CD4-positive, alpha-beta T cell treated with Interleukin-6 for 4 hours (primary cell): ENCODE data around the gene CIDEB.

Source experiments
- DNase-seq: peaks from one replicate; pipeline ENCODE4 v3.0.0-alpha.2; 2020; ENCODE audit warnings: mixed read lengths

Gene CIDEB

GRCh38 chr14:24286996-24287395 lies 20.8 kb downstream of the CIDEB start:
- DNase-seq = no peak

DNA sequence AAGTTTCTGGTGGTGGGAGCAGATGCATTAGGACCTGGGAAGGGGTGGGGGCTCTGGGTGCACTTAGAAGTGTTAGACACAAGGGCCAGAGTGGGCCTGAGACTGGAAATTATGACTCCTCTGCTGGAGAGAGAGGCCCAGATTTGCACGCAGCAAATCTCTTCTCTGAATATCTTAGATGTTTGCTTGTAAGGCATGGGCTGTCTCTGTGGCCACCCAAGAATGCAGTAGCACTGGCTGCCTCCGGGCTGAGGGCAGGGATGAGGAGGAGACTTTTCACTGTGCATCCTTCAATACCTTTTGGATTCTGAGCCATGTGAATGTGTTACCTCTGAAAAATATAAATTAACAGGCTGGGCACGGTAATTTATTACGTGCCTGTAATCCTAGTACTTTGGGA lies 22.4 kb downstream of the CIDEB start:
- no peak for DNase-seq

GRCh38 chr14:24284501-24285035 lies 23.2 kb downstream of the CIDEB start:
- no peak for DNase-seq

GRCh38 chr14:24283796-24284460 lies 23.8 kb downstream of the CIDEB start:
- no peak for DNase-seq

GRCh38 chr14:24282736-24283135 lies 25.0 kb downstream of the CIDEB start:
- no peak for DNase-seq

GRCh38 chr14:24281636-24282035 lies 26.1 kb downstream of the CIDEB start:
- no peak for DNase-seq

GRCh38 chr14:24280797-24281460 lies 26.8 kb downstream of the CIDEB start:
- no peak for DNase-seq

DNA sequence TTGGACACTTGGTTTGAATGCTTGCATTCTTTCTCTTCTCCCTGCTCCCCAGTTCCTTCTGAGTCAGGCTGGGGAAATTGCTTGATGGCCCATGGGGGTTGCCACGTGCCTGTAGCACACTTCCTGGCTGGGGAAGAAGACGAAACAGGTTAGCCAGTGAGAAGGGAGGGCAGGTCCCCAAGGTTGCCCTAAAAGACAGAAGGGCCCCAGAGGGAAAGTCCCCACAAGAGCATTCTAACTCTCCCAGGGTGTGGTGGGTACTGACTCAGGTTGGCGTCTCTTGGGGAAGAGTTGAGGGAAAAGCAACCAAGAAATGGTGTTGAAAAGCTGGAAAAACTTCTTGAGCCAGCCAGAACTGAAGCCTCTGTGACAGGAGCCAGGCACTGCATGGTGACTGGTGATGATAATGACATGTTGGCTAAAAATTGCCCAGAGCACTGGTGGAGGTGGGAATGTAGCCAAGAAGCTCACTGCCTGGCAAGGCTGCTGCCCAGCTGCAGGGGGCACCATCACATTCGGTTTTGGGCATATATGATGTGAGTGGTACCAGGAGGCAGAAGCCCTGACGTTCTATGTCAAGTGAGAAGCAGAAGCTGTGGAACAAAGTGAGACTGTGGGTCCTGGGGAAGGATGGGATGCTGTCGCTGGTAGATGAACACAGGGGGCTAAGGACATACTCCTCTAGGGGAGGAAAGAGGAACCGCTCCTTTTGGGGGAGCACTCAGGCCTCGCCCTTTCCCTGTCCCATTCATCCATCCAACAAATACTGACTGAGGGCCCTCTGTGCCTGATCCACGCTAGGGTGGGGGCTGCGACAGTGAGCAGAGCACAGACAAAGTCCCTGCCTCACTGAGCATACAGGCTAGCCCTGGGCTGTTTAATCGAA lies 28.2 kb downstream of the CIDEB start:
- peak; percentile 49 for DNase-seq

GRCh38 chr14:24278424-24278823 lies 29.4 kb downstream of the CIDEB start:
- no peak for DNase-seq

DNA sequence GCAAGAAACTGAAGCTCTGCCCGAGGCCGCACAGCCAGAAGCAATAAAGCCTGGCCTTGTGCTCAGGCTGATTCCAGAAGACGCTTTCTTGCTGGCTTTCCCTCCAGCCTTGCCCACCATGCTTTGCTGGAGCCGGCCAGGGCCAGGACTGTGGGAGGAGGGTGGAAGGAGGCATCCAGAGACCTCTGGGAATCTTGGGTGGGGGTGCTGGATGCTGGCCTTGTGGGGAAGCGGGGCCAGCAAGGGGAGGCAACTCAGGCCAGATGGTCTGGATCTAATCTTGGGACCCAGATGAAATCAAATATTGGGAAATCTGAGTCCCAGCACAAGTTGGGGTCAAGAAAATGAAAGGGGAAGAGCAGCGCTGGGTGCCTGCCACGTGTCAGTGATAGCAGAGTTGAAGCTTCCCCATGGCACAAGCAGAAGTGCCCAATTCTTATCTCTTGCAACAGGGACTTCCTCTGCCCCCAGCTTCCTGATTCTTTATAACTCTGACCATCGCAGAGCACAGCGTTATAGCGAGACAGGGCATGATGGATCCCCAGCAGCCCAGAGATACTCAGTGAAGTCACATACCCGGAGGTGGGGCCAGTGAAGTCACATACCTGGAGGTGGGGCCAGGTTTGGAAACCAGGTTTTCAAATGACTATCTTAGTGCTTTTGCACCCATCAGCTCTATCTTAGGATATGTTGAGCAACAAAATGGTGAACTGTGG lies 30.0 kb downstream of the CIDEB start:
- DNase-seq = no peak

DNA sequence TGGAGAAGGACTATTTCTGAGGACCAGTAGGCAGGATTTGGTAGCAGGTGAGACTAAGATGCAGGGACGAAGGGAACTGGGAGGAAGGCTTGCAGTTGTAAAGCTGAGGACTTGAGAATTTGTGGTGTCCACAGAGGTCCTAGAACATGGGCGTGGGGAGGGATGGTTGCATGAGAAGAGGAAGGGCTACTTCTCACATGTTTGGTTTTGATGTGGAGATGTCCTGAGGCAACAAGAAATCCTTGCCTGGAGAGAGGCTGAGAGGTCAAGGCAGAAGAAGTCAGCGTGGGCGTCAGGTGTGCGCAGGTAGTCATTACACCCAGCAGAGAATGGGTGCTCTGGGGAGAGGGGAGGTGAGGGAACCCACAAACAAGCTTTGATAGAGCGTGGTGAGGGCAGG lies 30.7 kb downstream of the CIDEB start:
- DNase-seq = no peak

DNA sequence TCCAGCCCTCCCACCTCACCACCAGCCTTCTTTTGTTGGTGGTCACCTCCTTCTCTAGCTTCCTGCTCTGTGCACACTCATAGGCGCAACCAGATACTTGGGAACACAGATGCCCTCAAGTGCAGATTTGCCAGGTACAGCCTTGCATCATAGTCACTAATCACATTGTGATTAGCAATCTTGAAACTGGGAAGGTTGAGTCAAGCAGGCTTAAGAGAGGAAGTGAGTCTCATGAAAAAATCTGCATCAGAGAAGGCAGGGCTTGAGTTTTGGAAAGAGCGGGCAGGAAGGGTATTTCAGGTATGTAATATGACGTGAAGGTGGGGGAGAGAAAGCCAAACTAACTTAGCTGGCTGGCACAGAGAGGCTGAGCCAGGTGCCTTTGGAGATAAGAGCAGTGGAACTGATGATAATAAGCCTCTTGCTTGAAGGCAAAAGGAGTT lies 33.7 kb downstream of the CIDEB start:
- peak; percentile 51 for DNase-seq

- no peak for DNase-seq
Observed at GRCh38 chr14:24273422-24273998, 34.3 kb downstream of the CIDEB start.

DNA sequence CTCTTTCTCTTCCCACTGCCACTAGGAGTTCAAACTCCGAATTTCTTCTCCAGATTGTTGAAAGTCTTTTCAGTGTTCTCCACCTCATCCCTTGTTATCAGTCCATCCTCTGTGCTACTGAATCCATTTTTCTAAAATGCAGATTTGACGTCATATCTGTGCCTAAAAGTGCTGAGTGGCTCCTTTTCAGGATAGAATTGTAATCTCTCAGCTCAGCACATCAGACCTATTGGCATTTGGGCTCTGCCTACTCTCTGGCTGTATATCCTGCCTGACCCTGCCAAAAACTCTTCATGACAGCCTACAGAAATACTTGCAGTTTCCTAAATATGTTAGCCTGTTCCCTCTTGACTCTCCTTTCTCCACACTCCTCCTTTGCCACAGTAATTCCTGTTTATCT lies 35.3 kb downstream of the CIDEB start:
- DNase-seq = no peak

DNA sequence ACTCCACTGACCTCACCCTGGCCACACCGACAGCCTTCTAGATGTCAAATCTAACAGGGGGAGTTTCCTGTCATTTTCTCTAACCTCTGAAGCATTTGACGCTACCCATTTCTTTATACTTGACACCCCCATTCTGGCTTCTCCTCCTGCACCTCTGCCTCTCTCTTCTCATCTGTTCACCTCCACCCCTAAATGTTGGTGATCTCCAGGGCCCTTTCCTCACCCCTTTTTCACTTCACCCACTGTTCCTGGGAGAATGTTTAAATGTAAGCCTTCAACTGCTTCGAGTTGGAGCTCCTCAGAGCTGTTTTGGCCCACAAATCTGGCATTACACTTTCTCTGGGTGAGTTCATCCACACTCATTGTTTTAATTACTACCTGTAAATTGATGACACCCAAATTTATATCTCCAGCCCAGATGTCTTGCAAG lies 35.9 kb downstream of the CIDEB start:
- no peak for DNase-seq

- DNase-seq = peak; percentile 94
Observed at GRCh38 chr14:24271134-24271833, 36.5 kb downstream of the CIDEB start, which contains the start of gene RABGGTA. RABGGTA (minus strand) TSS chr14:24271597; CDS start chr14:24271115, 482 bp downstream.

DNA sequence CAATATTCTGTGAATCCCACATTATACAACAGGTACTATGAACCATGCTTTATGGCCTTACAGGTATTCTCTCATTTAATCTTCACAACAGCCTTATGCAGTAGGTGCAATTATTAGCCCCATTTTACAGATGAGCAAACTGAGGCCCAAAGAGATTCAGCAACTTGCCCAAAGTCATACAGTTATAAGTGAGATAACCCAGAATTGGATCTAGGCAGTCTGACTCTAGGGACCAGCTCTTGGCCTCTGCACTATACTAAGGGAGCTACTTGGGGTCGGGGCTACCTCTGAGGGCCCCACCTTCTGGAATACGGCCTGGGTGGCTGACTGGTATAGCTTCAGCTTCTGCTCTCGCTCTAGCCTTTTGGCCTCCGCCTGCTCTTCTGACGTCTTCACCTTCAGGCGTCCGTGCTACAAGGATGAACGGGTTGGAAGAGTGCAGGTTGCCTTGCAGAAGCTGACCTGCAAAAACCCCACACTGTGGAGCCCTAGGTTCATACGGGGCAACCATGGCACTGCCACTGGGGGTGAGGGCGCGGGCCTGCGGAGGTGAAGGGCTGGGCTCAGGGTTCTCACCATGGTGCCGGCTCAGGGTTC lies 37.1 kb downstream of the CIDEB start:
- no peak for DNase-seq

GRCh38 chr14:24269910-24270536 lies 37.8 kb downstream of the CIDEB start:
- no peak for DNase-seq

DNA sequence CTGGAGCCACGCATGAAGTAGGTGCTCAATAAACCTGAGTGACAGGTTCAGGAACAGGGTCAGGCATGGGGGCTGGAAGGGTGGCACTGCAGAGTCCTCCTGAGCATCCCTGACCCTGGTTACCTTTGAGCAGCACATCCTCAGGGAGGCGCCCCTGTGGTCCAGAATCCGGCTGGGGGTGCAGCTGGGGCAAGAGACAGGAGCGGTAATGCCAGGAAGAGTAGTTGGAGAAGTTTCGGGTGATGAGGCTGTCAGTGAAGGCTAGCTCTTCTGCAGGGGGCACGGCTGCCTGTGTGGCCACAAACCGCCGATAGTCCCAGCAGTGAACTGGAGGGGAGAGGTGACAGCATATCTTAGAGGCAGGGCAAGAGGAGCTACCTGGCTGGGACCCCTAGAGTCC lies 38.4 kb downstream of the CIDEB start:
- no peak for DNase-seq

DNA sequence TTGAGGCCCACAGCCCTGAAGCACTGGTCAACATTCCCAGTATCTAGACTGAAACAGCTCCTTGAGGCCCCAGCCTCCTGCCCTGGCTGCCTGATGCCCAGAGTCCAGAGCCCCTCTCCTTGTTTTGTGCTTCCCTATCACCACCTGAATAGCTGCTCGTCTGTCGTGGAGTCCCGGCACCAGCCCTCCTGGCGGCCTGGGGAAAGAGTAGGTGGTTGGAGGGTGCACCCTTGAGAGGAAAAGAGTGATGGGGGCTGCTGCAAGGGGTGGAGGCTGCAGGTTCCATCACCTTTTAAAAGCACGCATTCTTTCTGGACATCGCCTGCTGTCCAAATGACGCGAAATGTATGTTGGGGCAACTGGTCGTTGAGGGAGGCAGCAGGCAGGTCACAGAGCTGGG lies 39.6 kb downstream of the CIDEB start:
- no peak for DNase-seq

DNA sequence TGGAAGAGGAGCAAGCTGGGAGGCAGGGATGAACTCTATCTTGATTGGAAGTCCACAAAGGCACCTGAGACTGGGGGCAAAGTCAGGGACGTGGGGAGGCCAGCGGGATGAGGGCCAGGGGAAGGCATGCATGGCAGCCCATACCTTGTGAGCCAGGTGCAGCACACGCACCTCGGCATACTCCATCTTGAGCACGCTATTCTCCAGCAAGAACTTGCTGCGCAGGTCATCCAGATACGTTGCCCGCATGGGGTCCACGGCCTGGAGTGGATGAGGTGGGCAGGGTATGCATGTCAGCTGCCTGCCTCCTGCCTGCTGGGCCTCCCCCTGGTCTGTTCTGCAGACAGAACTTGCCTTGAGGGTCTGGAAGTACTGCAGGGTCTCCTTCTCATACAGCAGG lies 40.3 kb downstream of the CIDEB start:
- no peak for DNase-seq
